K562 (cell line): ENCODE results near the gene USP15. TPM values are rescaled to one million over a fixed set of nuclear protein-coding genes. Genes with fewer than 3 reads are reported as not detected.
"Not testable (repeated sequence)": the region's sequence is repeated elsewhere in the genome, so short reads cannot be mapped to it uniquely, and the experiment has no call there.

Experiments
- ATAC-seq: fragments of 200-7000 bp; cut with Tn5 transposase; 3 replicates; pipeline ENCODE4 v1.9.1; 2020; ENCODE audit warnings: moderate library complexity
- BruUV-seq: library from RNA; stranded (reverse); fragments of 400-500 nt; replicated peaks from 2 replicates; lab custom pipeline; 2021; lab: Mats Ljungman, UMichigan
- CTCF ChIA-PET: fragments of 300-600 bp; formaldehyde crosslinking; extraction: SDS; loops from one replicate; lab custom pipeline; 2021; ENCODE audit warnings: low intra/inter-chr PET ratio; lab: Yijun Ruan, JAX
- POLR2A ChIA-PET: fragments of 300-600, 350-650 bp; sonication (Branson Sonifier 250); formaldehyde crosslinking; extraction: SDS; loops from one replicate; lab custom pipeline; 2021; ENCODE audit warnings: antibody characterized with exemption, inconsistent platforms; lab: Yijun Ruan, JAX
- DNase-seq, 4 experiments: peaks; one replicate each; pipeline versions ENCODE4 v3.0.0 to v3.0.0-alpha.2; 2011 to 2018; ENCODE audit warnings: low spot score in 3 of 4, mixed read lengths in 3 of 4; ENCODE audit errors: extremely low read depth in 1 of 4
- FAIRE-seq: peaks from 2 replicates; lab custom pipeline; 2011; peaks lifted over from hg19 to GRCh38; lab: Jason Lieb, UNC
- H2AFZ ChIP-seq: 2 replicates; pipeline ENCODE4 v1.6.0; 2011; ENCODE audit warnings: low read depth, low read length, control low read depth, inconsistent platforms
- H3K27ac ChIP-seq: fragments of 200-600 bp; 3 replicates; pipeline ENCODE4 v1.8.0; 2011; ENCODE audit warnings: low read depth, mild to moderate bottlenecking, control low read depth, inconsistent platforms, low read length, moderate library complexity, mixed read lengths; ENCODE audit errors: extremely low read depth
- H3K27me3 ChIP-seq, 2 experiments: fragments of 300-600 bp in 1 of 2; 2 replicates in 1 of 2; 3 replicates in 1 of 2; pipeline versions ENCODE4 v1.6.0 to v1.8.0; 2011; ENCODE audit warnings: inconsistent platforms in 2 of 2, low read length in 2 of 2, mild to moderate bottlenecking in 1 of 2, mixed read lengths in 1 of 2, moderate library complexity in 1 of 2; ENCODE audit not compliant: control insufficient read depth in 2 of 2, insufficient read depth in 2 of 2
- H3K36me3 ChIP-seq: fragments of 300-600 bp; 3 replicates; pipeline ENCODE4 v1.8.0; 2011; ENCODE audit warnings: mild to moderate bottlenecking, low read length, inconsistent platforms; ENCODE audit not compliant: control insufficient read depth, insufficient read depth
- H3K4me1 ChIP-seq, 2 experiments: fragments of 200-600 bp in 1 of 2; replicated peaks in 1 of 2; 2 replicates in 1 of 2; 3 replicates in 1 of 2; pipeline versions ENCODE4 v1.5.1 to v1.8.0; 2011; ENCODE audit warnings: inconsistent platforms in 2 of 2, low read length in 2 of 2, mild to moderate bottlenecking in 1 of 2, mixed read lengths in 1 of 2, moderate library complexity in 1 of 2; ENCODE audit not compliant: control insufficient read depth in 2 of 2, insufficient read depth in 2 of 2
- H3K4me2 ChIP-seq: 2 replicates; pipeline ENCODE4 v1.6.1; 2011; ENCODE audit warnings: low read length, control low read depth, inconsistent platforms, mixed read lengths; ENCODE audit not compliant: insufficient read depth
- H3K4me3 ChIP-seq: fragments of 200-600 bp; sonication (generic), shearing (Covaris generic); 2 replicates; pipeline ENCODE4 v1.5.1; 2016; ENCODE audit warnings: control low read depth, inconsistent platforms
- H3K79me2 ChIP-seq: fragments of 200-600 bp; 3 replicates; pipeline ENCODE4 v1.8.0; 2011; ENCODE audit warnings: low read length, inconsistent platforms; ENCODE audit not compliant: control insufficient read depth, insufficient read depth
- H3K9ac ChIP-seq, 2 experiments: 2 replicates each; pipeline versions ENCODE4 v1.6.0 to v1.6.1; 2011; ENCODE audit warnings: low read depth in 2 of 2, low read length in 2 of 2, control low read depth in 1 of 2, inconsistent platforms in 1 of 2, mild to moderate bottlenecking in 1 of 2, mixed read lengths in 1 of 2; ENCODE audit not compliant: insufficient read depth in 1 of 2
- H3K9me1 ChIP-seq: one replicate; pipeline ENCODE4 v1.6.0; 2011; ENCODE audit warnings: inconsistent platforms, mild to moderate bottlenecking, low read length, moderate library complexity; ENCODE audit not compliant: control insufficient read depth, insufficient read depth
- H3K9me3 ChIP-seq: replicated peaks from 2 replicates; pipeline ENCODE4 v1.5.1; 2011; ENCODE audit warnings: low read depth, low read length, inconsistent platforms; ENCODE audit not compliant: control insufficient read depth, insufficient read depth
- H4K20me1 ChIP-seq: replicated peaks from 2 replicates; pipeline ENCODE4 v1.6.1; 2011; ENCODE audit warnings: low read length, inconsistent platforms, mixed read lengths; ENCODE audit not compliant: control insufficient read depth, insufficient read depth
- CBX3 ChIP-seq, 2 experiments: IDR thresholded peaks; 1 replicate in 1 of 2; 2 replicates in 1 of 2; pipeline ENCODE4 v1.6.1; 2012; ENCODE audit warnings: inconsistent platforms in 2 of 2, low read length in 2 of 2, borderline replicate concordance in 1 of 2, control low read depth in 1 of 2
- CBX5 ChIP-seq: IDR thresholded peaks from 2 replicates; pipeline ENCODE4 v1.6.1; 2014; ENCODE audit warnings: low read depth, borderline replicate concordance
- TRIM28 ChIP-seq: fragments of 450-650 bp; IDR thresholded peaks from 2 replicates; pipeline ENCODE4 v1.6.1; 2017
- ZNF280A ChIP-seq: fragments of 450-650 bp; IDR thresholded peaks from 2 replicates; pipeline ENCODE4 v1.6.1; 2018; ENCODE audit warnings: mild to moderate bottlenecking, low read depth; ENCODE audit not compliant: partially characterized antibody
- WGBS: fragments of 100-300 bp; shearing (Covaris generic); methylation state at CpG from one replicate; pipeline ENCODE4 v1.1.6; 2016; ENCODE audit warnings: low coverage, mixed read lengths; ENCODE audit not compliant: insufficient coverage; ENCODE audit errors: missing lambda C conversion rate; 5-methylcytosine and 5-hydroxymethylcytosine counted together
- in situ Hi-C: fragments of 300-500 bp; cut with MboI; formaldehyde crosslinking; loops from 4 replicates; pipeline ENCODE4 v1.15.0; 2018; ENCODE audit warnings: inconsistent platforms, mixed read lengths
- intact Hi-C: fragments of 100-400 bp; cut with micrococcal nuclease; formaldehyde crosslinking; loops from 2 replicates; pipeline ENCODE4 v1.14.2; 2022
- polyA plus RNA-seq, 8 experiments: library from polyadenylated mRNA; depleted of rRNA in 4 of 8; stranded (reverse) in 5 of 8; unstranded in 3 of 8; fragments of >200 nt; fragmentation: Nextera tagmentation in 2 of 8; fragmentation: Illumina TruSeq in 1 of 8; extraction: Ambion mirVana in 2 of 8; extraction: Trizol in 1 of 8; gene quantifications; 2 replicates each; pipeline versions ENCODE4 v1.2.1 to v1.2.3, GENCODE V29; 2011 to 2014; ENCODE audit warnings: inconsistent platforms in 1 of 8, missing spikeins in 1 of 8
- small RNA-seq: library from RNA; depleted of rRNA; stranded (forward); fragments of <200 nt; gene quantifications from one replicate; pipeline ENCODE3, GENCODE V24; 2014
- total RNA-seq, 7 experiments: library from RNA; depleted of rRNA in 6 of 7; stranded (reverse); fragments of >200 nt in 6 of 7; fragmentation: Illumina TruSeq in 2 of 7; extraction: Trizol in 2 of 7; gene quantifications; 2 replicates each; pipeline versions ENCODE4 v1.2.1 to v1.2.3, GENCODE V29; 2011 to 2021; ENCODE audit warnings: low replicate concordance in 1 of 7

USP15 gene
- total and polyA plus RNA-seq, 9 of the 15 experiments (the other 6 are each of a cell fraction or from before 2014, with no cell fraction given), result 140 to 272 (median 182) TPM

GRCh38 chr12:62463252-62463651 is 203.0 kb downstream of the USP15 start:
- POLR2A ChIA-PET, result not testable (repeated sequence)
- WGBS, result 29% methylated on average over 6 of the region's 7 CpGs

More at GRCh38 chr12:62463252-62463651, 203.0 kb downstream of the USP15 start:
- intact Hi-C loops, ATAC-seq, H2AFZ ChIP-seq, H3K4me1 ChIP-seq, H3K4me3 ChIP-seq, H3K36me3 ChIP-seq, DNase-seq, H3K27ac ChIP-seq, H3K9me1 ChIP-seq, CTCF ChIA-PET, H3K9ac ChIP-seq, in situ Hi-C loops, BruUV-seq, H3K27me3 ChIP-seq, FAIRE-seq, H4K20me1 ChIP-seq, H3K9me3 ChIP-seq, H3K4me2 ChIP-seq: not testable (repeated sequence)
- H3K79me2 ChIP-seq, result peaks cover 17% of the 10 kb centered on the region
- TF ChIP-seq CBX5, result 0 out of 2 replicates have a peak, but pooled peaks have one; percentile 48
- TF ChIP-seq ZNF280A, result peak; percentile 37
- peak; percentile 69; the same call in 1 of the 2 replicates for TF ChIP-seq TRIM28
- TF ChIP-seq CBX3 (IDR thresholded peaks at IDR 0.05; ENCODE audit: borderline replicate concordance in 1 of 2, low read length in 2 of 2), result 0 out of 3 replicates have a peak, but pooled peaks of 1 of the 2 experiments have one; percentile 37

Small RNA genes lying within 50 kb of the gene (small RNA-seq; reads per million reads assigned to genes)
- gene RF00017 (not detected), gene RNU6-595P (not detected)

Other genes starting within 250 kb of the USP15 start
- gene MON2, start 206.4 kb downstream of the USP15 start, total RNA-seq (2014; rRNA removed), result 7.6 and 8.0 TPM in 2 replicates
- 31.6 and 35.0 TPM in 2 replicates for gene MON2, start 206.4 kb downstream of the USP15 start, total RNA-seq (2014; rRNA removed; fragmentation: Illumina TruSeq; extraction: Trizol)
- 22.0 and 24.9 TPM in 2 replicates for gene MON2, start 206.4 kb downstream of the USP15 start, total RNA-seq (2015; rRNA removed; fragmentation: Illumina TruSeq; extraction: Trizol)
- gene MON2, start 206.4 kb downstream of the USP15 start, total RNA-seq (2021), result 25.2 and 26.3 TPM in 2 replicates
- gene MON2, start 206.4 kb downstream of the USP15 start, polyA plus RNA-seq (2011; rRNA removed), result 20.1 and 20.9 TPM in 2 replicates
- 15.8 and 16.8 TPM in 2 replicates for gene MON2, start 206.4 kb downstream of the USP15 start, polyA plus RNA-seq (2014; fragmentation: Illumina TruSeq; extraction: Trizol)
- gene MON2, start 206.4 kb downstream of the USP15 start, polyA plus RNA-seq (2014; fragmentation: Nextera tagmentation; extraction: Ambion mirVana), result 1 to 10 TPM; 3.6 to 4.3 TPM
- 11.2 and 11.7 TPM in 2 replicates for gene MON2, start 206.4 kb downstream of the USP15 start, polyA plus RNA-seq (2014; rRNA removed)